ENCODE results near the gene FTH1. TPM values are rescaled to one million over a fixed set of nuclear protein-coding genes. Genes with fewer than 3 reads are reported as not detected.

The FTH1 gene
- total RNA-seq, 1 experiment from 2014 or later = 2,484 TPM

- H3K4me3 ChIP-seq (ENCODE audit: low read depth, low read length, poor library complexity, severe bottlenecking) = no peak overlapping the region
- no peaks in the 10 kb centered on the region for H3K27me3 ChIP-seq (replicated peaks; ENCODE audit: insufficient read depth, low read depth, low read length, poor library complexity)
- intact Hi-C loops (cut with micrococcal nuclease; ENCODE audit: unreplicated experiment) = no loop called here
- H3K27ac ChIP-seq (ENCODE audit: low read depth, low read length, poor library complexity, severe bottlenecking) = peak overlapping the region; percentile 79
- TF ChIP-seq EZH2 (IDR thresholded peaks at IDR 0.05; ENCODE audit: borderline replicate concordance, low read depth, low read length, poor library complexity, severe bottlenecking) (no peak), CTCF (conservative IDR thresholded peaks at IDR 0.05; ENCODE audit: low read depth, low read length) (no peak)
- DNase-seq (ENCODE audit: low spot score) = no peak
- ChIA-PET POLR2A (ENCODE audit: low non-redundant PET) (no interaction called here), CTCF (no interaction called here)
- H3K4me1 ChIP-seq (ENCODE audit: insufficient read depth, low read length, poor library complexity, severe bottlenecking) = peaks cover 43% of the 10 kb centered on the region
- no peaks in the 10 kb centered on the region for H3K9me3 ChIP-seq (ENCODE audit: low read depth, low read length, poor library complexity, severe bottlenecking)
- no peaks in the 10 kb centered on the region for H3K36me3 ChIP-seq (ENCODE audit: insufficient read depth, low read length, poor library complexity, severe bottlenecking)
- BruUV-seq (replicated peaks) = no TSS peak
These were observed 46.0 kb downstream of the FTH1 start for GRCh38 chr11:61921446-61921845.

GRCh38 chr11:61919705-61920631 is 47.5 kb downstream of the FTH1 start:
- H3K4me3 ChIP-seq (ENCODE audit: low read depth, low read length, poor library complexity, severe bottlenecking) = no peak overlapping the region
- no peaks in the 10 kb centered on the region for H3K27me3 ChIP-seq (replicated peaks; ENCODE audit: insufficient read depth, low read depth, low read length, poor library complexity)
- H3K27ac ChIP-seq (ENCODE audit: low read depth, low read length, poor library complexity, severe bottlenecking) = no peak overlapping the region
- BruUV-seq (replicated peaks) = no TSS peak
- H3K9me3 ChIP-seq (ENCODE audit: low read depth, low read length, poor library complexity, severe bottlenecking) = no peaks in the 10 kb centered on the region
- intact Hi-C loops (cut with micrococcal nuclease; ENCODE audit: unreplicated experiment) = no loop called here
- ChIA-PET POLR2A (ENCODE audit: low non-redundant PET) (no interaction called here), CTCF (no interaction called here)
- TF ChIP-seq EZH2 (IDR thresholded peaks at IDR 0.05; ENCODE audit: borderline replicate concordance, low read depth, low read length, poor library complexity, severe bottlenecking) (no peak), CTCF (conservative IDR thresholded peaks at IDR 0.05; ENCODE audit: low read depth, low read length) (no peak)
- H3K36me3 ChIP-seq (ENCODE audit: insufficient read depth, low read length, poor library complexity, severe bottlenecking) = no peaks in the 10 kb centered on the region
- no peak for DNase-seq (ENCODE audit: low spot score)
- peaks cover 38% of the 10 kb centered on the region for H3K4me1 ChIP-seq (ENCODE audit: insufficient read depth, low read length, poor library complexity, severe bottlenecking)

GRCh38 chr11:61918938-61919704 is 48.3 kb downstream of the FTH1 start:
- no TSS peak for BruUV-seq (replicated peaks)

More at GRCh38 chr11:61918938-61919704, 48.3 kb downstream of the FTH1 start:
- no peak for DNase-seq (ENCODE audit: low spot score)
- Histone ChIP-seq H3K9me3 (ENCODE audit: low read depth, low read length, poor library complexity, severe bottlenecking) (no peaks in the 10 kb centered on the region), H3K36me3 (ENCODE audit: insufficient read depth, low read length, poor library complexity, severe bottlenecking) (no peaks in the 10 kb centered on the region), H3K27me3 (replicated peaks; ENCODE audit: insufficient read depth, low read depth, low read length, poor library complexity) (no peaks in the 10 kb centered on the region), H3K4me1 (ENCODE audit: insufficient read depth, low read length, poor library complexity, severe bottlenecking) (peaks cover 36% of the 10 kb centered on the region), H3K27ac (ENCODE audit: low read depth, low read length, poor library complexity, severe bottlenecking) (no peak overlapping the region), H3K4me3 (ENCODE audit: low read depth, low read length, poor library complexity, severe bottlenecking) (no peak overlapping the region)
- TF ChIP-seq CTCF (conservative IDR thresholded peaks at IDR 0.05; ENCODE audit: low read depth, low read length) = no peak
- TF ChIP-seq EZH2 (IDR thresholded peaks at IDR 0.05; ENCODE audit: borderline replicate concordance, low read depth, low read length, poor library complexity, severe bottlenecking) = no peak
- intact Hi-C loops (cut with micrococcal nuclease; ENCODE audit: unreplicated experiment) = no loop called here
- ChIA-PET CTCF (no interaction called here), POLR2A (ENCODE audit: low non-redundant PET) (no interaction called here)
